ENCODE measurements around the gene RGSL1.

Gene RGSL1

DNA sequence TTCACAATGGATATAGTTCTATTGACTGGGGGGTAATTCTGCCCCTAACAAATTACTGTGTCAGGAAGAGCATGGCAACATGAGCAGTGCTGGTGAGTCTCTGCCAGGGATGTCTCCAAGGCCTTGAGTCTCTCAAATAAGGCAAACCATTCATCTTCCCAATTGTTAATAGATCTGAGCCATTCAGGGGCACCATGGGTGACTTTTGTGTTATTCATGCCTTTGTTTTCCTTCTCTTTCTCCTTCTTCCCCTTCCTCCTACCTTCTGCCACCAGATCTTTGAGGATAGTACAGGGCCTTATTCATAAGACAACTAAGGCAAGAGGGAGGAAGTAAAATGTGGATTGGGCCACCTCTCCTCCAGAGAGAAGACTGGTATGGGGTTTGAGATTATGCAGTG is at the start of gene RGSL1:
RGSL1 (plus strand) TSS at position 60 of the 400 bp plus-strand sequence; CDS start at position 80, 20 bp downstream.
- DNase-seq, result no peak

DNA sequence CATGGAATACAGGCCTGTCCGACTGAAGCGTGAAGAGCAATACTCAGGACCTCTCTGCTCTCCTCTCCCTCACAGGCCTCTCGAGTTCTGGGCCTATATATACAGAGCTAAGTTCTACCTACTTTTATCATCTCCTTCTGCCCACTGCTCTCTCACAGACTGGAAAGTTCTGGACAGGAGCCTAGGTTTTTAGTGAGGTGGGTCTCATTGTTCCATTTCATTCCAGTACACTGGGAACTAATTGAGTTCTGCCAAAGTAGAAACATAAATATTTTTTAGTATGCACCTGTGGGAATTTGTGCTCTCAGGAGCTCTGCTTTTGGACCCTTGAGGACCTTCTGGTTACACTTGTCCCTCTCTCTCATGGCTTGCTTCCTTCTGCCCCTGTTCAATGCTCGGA is 49.4 kb upstream of the RGSL1 start, which contains the start of gene TEDDM1:
TEDDM1 (minus strand) TSS at position 101 of the 400 bp plus-strand sequence. CDS start 182 bp downstream, outside the sequence.
- DNase-seq, result no peak

DNA sequence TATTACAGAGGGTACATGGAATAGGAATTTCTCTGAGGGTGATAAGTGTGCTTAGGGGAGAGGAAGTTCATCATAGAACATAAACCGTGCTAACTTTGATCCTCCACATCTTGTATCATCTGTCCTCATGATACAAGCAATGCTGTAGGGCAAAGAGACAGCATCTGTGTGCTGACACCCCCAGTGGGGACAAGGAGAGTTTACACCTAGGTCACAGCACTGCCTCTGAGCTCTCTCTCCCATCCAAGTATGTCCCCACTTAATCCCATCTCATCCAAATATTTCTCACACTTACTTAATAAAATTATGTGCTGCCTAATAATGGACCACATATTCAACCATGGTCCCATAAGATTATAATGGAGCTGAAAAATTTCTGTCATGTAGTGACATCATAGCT is 45.2 kb upstream of the RGSL1 start:
- DNase-seq, result no peak

DNA sequence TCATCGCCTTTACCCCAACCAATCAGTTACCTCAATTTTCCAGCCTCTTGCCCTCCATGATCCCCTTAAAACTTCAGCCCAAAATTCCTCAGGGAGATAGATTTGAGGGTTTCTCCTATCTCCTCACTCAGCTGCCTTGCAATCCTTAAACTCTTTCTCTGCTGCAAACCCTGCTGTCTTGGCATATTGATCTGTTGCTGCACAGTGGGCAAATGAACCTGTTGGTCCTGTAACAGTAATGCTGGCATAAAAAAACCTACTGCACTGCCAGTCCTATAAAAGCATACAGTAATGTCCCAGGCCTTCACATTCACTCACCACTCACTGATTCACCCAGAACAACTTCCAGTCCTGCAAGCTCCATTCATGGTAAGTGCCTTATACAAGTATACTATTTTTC is 44.4 kb upstream of the RGSL1 start:
- no peak for DNase-seq

DNA sequence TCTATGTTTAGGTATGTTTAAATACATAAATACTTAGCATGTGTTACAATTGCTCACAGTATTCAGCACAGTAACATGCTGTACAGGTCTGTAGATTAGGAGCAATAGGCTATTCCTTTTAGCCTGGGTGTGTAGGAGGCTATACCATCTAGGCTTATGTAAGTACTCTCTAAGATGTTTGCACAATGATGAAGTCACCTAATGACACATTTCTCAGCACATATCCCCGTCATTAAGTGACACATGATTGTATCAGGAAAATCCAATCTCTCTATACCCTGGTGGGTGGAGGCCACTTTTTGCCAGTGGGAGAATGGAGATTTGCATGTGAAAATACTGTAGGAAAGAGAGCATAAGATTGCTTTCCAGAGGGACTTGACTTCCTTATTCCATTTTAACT is 43.9 kb upstream of the RGSL1 start:
- DNase-seq, result no peak

DNA sequence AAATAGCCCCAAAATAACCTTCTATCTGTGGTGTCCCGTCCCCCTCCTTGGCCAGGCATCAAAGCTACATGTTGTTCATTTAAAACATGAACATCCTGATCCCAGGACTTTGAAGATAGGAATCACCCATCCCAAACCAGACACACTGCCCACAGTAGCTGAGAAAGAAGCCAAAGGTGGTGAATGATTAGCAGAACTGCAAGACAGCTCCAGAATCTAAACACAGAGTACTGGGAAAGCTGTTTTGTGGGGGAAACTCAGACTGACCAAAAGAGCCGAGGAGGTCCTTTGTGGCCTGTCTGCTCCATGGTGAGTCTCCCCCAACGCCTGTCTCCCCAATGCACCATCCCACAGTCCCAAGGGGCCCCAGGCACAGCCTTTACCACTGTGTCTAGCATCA is 42.2 kb upstream of the RGSL1 start:
- no peak for DNase-seq

DNA sequence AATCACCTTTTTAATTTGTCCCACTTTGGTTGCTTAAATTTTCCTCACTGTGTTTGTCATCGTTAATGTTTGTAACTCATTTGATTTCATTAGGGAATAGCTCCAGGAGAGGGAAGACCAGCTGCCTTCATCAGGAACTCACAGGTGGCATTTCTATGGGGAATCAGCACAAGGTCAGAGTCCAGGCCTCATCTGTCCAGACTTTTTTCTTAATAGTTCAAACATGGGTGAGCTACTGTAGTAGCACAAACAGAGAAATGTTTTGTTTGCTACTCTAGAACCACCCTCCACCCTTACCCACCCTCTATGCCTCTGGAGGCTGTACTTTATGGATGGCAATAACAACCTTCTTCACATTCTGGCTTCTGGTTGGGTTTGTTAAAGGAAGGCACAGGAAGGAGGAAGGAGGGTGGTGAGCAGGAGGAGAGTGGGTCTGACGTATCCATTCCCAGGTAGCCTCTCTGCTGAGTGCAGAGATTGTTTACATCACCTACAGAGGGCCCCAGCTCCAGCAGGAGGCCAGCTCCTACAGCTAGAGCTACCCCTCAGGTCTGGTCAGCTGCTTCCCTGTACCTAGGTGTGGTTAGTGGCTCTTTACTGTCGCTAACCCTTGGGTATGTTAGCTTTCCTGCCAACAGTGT is 41.4 kb upstream of the RGSL1 start:
- no peak for DNase-seq

DNA sequence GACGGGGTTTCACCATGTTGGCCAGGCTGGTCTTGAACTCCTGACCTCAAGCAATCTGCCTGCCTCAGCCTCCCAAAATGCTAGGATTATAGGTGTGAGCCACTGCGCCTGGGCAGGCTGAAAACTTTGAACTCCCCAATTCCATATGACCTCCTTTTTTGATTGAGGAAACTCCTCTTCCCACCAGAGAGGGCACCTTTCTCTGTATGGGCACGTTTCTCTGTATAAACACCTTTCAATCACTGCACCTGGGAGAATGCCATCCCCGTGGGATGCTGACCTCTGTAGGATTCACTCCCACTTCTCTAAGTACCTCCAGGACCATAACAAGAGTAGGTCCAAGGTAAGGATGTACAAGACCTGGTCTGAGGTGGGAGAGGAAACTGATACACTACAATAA is 39.8 kb upstream of the RGSL1 start:
- no peak for DNase-seq

DNA sequence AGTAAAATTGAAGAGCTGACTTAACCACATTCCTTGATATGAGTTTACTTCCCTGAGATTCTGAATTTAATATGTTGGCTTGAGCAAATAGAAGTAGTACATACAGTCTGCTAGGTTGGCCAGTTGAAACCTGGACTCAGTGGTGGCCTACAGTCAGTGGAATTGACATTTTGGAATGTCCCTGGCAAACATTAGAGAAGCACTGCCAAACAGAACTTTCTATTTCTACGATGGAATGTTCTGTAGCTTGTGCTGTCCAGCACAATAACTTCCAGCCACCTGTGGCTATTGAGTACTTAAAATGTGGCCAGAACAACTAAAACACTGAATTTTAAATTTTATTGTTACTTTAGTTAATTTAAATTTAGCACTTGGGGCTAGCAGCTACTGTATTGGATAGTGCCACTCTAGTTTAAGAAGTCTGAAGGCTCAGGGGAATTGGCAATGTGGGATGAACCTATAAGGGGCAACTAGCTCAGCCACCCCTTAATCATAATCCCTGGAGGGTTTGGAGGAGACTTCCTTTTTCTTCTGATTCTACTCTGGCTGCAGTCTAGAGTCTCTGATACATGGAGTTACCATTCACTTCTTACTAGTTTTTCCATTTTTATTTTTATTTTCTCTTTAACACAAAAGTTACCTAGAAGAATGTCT is 39.2 kb upstream of the RGSL1 start:
- DNase-seq, result no peak

DNA sequence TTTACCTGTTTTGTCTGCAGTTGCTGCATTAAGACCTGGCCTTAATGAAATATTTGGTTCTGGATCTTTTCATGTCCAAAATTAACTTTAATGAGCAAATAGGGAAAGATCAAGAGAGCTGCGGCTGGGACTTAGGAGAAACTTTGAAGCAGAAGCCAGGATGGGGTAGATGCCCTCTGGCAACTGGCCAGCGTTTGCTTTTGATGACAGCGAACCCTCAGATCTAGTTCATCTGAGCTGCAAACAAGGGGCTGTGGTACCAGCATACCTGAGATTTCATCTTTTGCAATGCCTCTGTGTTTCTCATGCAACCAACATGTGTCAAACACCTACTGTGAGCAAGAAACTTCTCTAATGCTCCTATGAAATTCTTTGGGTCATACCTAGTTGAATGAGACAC is 36.5 kb upstream of the RGSL1 start:
- no peak for DNase-seq

DNA sequence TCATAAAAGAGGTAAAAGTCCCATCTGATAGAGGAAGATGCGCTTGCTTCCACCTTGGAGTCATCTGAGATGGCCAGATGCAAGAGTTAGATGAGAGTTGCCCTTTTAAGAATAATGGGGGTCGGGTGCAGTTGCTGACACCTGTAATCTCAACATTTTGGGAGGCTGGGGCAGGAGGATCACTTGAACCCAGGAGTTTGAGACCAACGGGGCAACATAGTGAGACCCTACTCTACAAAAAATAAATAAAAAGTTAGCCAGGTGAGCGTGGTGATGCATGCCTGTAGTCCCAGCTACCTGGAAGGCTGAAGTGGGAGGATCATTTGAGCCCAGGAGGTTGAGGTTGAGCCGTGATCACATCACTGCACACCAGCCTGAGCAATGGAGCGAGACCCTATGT is 36.0 kb upstream of the RGSL1 start:
- no peak for DNase-seq

DNA sequence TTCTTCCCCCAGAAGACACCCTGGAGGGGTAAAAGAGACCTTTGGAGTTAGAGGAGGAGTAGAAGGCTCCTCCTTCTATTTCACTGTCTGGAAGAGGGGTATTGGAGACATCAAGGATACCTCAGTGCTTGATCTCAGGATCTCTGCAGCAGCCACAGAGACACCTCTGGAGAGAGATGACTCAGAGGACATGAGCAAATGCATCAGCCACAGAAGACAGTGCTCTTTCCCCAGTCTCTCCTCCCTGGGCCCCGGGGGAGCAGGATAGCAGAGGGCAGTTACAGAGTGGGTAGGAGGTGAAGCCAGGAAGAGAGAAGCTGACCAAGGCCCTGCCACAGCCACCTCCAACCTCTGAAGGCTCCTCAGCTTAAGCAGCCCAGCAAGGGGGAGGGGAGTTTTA is 34.2 kb upstream of the RGSL1 start:
- no peak for DNase-seq

DNA sequence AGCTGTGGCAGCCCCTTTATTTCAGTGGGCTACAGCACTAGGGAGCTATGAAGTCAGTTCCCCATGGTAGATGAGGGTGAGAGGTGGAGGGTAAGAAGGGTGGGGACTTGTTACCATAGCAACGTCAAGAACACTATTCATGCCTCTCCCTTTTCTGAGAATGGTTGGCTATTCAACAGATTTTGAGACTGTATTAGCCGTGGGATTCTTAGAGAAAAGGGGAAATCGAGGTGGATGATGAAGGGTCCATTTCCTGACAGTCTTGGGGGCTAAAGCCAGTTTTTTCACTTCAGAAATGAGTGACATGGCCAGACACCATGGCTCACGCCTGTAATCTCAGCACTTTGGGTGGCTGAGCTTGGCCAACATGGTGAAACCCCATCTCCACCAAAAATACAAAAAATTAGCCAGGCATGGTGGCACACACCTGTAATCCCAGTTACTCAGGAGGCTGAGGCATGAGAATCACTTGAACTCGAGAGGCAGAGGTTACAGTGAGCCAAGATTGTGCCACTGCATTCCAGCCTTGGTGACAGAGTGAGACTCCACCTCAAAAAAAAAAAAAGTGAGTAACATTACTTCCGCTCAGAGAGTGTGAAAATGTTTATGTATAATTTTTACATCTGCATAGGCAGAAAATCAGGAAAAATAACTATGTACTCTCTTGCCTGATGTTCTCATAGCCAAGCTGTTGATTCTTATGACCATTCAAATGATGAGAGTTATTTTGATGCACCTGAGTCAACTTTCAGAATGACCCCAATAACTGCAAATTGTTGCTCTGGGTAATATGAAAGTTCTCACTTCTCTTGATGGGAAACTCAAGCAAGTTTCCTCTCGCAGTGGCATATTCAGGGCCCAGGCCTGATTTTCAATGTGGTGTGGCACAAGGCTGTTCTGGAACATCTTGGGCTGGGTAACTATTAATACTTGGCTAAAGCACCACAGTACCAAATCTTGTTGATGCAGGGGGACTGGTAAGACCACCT is 23.2 kb upstream of the RGSL1 start:
- DNase-seq, result no peak

DNA sequence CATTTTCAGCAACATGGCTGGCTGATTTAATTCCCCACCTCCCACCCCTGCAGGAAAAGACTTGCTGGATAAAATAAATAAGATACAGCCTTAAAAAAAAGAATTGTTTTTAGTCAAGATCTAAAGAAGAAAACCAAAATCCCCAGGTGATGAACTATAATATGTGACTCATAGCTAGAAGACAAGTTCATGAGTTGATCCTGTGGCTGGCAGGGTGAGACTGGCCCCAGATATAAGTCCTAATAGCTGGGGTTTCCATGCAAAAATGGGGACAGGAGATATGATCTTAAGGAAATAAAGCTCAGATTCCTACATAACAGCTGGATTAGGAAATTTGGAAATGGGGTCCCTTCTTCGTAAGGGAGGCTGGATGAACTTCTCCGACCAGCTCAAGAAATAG is 21.9 kb upstream of the RGSL1 start:
- no peak for DNase-seq

DNA sequence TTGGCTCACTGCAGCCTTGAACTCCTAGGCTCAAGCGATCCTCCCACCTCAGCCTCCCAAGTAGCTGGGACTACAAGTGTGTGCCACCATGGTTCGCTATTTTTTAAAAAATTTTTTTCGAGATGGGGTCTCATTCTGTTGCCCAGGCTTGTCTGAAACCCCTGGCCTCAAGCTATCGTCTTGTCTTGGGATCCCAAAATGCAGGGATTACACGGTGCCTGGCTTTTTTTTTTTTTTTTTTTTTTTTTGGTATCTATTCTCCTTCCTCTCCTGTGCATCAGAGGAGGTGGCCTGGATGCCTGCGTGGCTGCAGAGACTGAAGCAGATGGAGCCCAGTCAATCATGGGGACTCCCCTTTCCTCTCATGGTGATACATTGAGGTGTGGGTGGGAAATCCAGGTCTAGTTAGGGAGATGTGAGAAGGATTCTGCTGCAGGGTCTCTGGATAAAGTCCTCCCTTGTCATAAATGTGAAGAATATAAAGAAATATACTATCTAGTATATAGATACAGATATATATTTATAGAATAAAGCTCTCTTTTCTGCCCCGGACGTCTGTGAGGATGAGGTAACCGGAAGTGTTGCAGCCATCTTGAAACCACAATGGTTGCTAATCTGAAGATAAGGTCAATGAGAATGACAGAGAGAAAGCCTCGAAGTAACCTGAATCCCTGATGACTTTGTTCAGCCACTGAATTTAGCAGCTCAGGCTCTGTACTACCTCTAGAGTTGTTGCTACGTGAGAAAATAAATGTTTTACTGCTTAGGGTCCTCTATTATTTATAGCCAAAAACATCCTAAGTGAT is 19.5 kb upstream of the RGSL1 start:
- DNase-seq, result no peak

DNA sequence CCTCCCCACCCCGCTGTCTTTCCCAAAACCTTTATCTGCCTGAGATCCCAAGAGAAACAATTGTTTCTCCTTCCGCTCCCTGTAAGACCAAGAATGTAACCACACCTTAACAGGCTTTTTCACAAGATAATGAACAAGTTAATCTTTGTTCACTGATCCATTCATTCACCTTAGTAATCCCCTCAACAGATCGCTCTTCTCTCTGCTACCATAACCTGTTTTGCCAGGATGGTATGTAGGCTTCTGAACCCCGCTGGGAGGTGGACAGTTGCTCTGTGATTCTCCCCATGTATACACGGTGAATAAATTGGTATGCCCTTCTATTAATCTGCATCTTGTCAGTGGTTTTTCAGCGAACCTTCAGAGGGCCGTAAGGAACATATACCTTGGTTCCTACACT is 18.7 kb upstream of the RGSL1 start:
- no peak for DNase-seq

DNA sequence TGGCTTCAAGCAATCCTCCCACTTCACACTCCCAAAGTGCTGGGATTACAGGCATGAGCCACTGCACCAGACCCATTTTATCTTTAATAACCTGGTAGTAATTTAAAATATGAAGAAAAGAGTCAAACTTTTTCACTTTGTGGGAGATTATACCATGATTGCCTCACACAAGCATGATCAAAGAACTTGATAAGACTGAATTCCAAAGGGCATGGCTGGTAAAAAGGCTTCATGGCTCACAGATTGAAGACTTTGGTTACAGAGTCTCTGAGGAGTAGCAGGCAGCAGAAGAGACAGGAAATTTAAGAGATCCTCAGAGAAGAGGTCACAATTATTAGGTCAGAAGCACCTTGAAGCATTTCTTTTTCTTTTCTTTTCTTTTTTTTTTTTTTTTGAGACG is 16.4 kb upstream of the RGSL1 start:
- DNase-seq, result no peak

DNA sequence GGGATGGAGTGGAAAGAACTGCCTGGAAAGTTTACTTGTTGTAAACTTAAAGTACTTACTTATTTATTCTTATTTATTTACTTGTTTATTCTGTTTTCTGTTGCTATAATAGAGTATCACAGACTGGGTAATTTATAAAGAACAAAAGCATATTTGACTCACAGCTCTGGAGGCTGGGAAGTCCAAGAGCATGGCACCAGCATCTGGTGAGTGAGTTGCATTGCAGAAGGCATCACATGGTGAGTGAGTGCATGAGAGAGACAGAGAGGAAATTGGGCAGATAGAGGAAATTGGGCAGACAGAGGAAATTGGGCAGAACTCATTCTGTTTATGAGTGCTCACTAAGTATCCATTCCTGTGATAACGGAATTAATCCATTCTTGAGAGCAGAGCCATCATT is 11.6 kb upstream of the RGSL1 start:
- DNase-seq, result no peak

DNA sequence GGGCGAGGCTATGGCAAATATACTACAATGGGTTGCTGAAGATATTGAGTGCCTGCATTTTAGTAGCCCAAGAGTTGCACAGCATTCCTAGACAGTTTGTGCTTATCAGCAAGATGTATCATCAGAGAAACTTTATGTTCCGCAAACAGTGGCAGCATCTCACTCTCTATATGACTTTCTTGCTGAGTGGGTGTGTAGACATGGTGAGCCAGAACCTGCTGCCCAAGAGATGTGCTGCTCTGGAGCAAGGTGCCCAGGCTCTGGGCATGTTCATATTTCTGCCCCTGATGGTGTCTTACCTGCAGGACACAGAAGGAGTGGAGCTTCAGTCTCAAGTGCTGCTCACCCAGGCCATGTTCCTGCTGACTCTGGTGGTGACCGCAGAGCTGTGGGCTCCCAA is 8.2 kb upstream of the RGSL1 start:
- no peak for DNase-seq

DNA sequence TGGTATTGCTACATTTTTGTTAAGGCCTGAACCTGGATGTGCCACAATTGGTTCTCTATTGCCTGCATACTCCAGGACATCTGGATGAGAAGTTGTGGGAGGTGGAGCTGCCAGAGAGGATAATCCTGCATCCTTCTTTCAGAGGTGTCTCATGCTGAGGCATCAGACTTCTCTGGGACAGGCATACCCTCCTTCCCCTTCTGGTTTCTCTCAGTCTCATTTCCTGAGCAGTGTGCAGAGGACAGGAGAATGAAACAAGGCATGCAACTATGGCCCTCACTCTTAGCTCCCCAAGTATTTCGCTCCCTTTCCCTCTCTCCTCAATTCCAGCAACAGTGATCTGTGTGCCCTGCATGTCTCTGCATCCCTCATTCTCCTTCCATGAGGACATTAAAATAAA is 7.6 kb upstream of the RGSL1 start:
- no peak for DNase-seq

DNA sequence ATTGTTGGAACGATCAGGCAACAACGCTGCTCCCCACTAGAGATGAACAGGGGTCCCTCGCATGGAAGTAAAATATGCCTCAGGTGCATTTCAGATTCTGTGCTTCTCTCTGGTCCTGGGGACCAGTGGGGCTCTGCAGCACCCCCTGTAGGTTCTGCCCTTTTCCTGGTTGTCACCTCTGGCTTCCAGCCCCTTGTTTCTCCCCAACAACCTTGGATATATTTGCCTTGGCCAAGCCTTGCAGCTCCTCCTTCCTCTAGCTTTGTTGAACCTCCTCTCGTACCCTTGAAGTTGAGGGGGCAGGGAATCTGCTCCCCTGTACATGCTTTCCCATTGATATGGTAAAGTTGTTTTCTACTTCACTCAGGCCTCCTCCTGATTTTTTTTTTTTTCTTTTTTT is 5.4 kb upstream of the RGSL1 start:
- no peak for DNase-seq

DNA sequence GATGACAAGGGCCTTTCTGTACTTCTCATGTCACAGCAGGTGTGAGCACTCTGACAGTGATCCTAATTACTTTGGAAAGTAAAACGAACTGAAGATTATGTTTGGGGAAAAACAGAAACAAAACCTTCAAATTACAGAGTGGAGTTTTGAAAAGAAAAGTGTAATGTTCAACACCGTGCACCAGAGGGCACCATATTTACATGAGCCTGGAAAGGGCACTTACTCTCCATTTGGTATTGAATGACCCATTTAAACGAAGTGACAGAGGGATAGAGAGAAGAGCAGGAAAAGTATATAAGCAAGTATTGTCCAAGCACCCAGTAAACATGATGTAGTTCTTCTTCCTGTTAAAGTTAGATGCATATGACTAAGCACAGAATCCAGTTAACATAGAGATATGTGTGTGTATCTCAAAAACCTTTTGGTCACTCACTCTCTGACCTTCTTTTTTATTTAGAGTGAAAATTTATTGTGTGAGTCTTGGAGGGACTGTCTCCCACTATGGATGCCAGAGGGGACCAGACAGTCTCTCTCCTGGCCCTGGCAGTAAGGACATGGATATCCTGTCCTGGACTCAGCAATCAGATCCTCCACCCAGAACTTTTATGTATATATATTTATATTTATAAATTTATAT is 3.8 kb upstream of the RGSL1 start:
- DNase-seq, result no peak

Measured in cerebellar nuclear complex (tissue), 1 donor.